ENCODE data around the gene ZNF69. TPM values are rescaled to one million over a fixed set of nuclear protein-coding genes. Genes with fewer than 3 reads are reported as not detected.

ZNF69 gene
- total RNA-seq, 1 experiment from 2014 or later, result 6.4 TPM

Other genes with a start within 250 kb of the ZNF69 start
- 11.9 and 12.1 TPM in 2 replicates for gene ZNF823, start 148.8 kb upstream of the ZNF69 start, total RNA-seq (2022)
- gene ZNF441, start 120.8 kb upstream of the ZNF69 start, total RNA-seq (2022), result 3.2 and 4.4 TPM in 2 replicates
- gene ZNF491, start 89.3 kb upstream of the ZNF69 start, total RNA-seq (2022), result 0.20 and 0.56 TPM in 2 replicates
- gene ZNF440, start 73.5 kb upstream of the ZNF69 start, total RNA-seq (2022), result 12.5 and 13.4 TPM in 2 replicates
- gene ZNF439, start 39.1 kb upstream of the ZNF69 start, total RNA-seq (2022), result 2.3 and 3.1 TPM in 2 replicates
- 8.5 and 9.7 TPM in 2 replicates for gene ZNF700, start 37.3 kb downstream of the ZNF69 start, total RNA-seq (2022)
- gene ZNF763, start 77.3 kb downstream of the ZNF69 start, total RNA-seq (2022), result 0.84 and 2.7 TPM in 2 replicates
- gene ZNF433, start 147.9 kb downstream of the ZNF69 start, total RNA-seq (2022), result 0.75 and 1.3 TPM in 2 replicates
- gene ZNF878, start 165.2 kb downstream of the ZNF69 start, total RNA-seq (2022), result 0.32 and 0.60 TPM in 2 replicates
- gene ZNF844, start 176.9 kb downstream of the ZNF69 start, total RNA-seq (2022), result 0.72 and 1.0 TPM in 2 replicates

Measured in Caco-2 (cell line).